Stromal cell of bone marrow (primary cell): ENCODE measurements around the gene SHF.

ENCODE experiments used
- DNase-seq: peaks from one replicate; pipeline ENCODE4 v3.0.0-alpha.2; 2012; ENCODE audit warnings: low read depth

The SHF gene

DNA sequence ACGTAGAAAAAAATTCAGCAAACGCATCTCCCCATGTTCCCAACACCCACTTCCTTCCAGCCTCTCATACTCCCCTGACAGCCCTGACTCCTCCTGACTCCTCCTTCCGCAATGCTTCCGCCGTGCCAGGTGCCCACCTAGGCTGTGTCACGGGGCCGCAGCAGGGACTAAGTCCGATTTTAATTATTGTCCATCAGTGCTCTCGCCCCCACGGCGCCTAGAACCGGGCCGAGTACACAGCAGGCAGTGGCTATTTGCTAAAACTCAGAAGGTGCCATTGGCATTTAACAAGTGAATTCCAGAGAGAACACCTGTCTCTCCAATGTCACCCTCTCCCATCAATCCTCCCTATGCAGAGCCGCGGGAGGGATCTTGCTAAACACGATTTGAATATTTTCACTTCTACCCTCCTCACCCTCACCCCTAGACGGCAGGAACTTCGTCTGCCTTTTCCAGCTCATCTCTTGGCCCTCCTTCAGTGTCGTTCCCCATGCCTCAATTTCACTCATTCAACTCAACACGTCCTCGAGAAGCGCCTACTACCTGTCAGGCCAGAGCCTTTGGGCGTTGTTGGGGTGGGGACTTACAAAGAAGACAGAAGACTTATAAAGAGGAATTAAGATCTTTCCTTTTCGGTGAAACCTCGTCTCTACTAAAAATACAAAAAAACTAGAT lies 11.5 kb upstream of the SHF start:
- no peak for DNase-seq

DNA sequence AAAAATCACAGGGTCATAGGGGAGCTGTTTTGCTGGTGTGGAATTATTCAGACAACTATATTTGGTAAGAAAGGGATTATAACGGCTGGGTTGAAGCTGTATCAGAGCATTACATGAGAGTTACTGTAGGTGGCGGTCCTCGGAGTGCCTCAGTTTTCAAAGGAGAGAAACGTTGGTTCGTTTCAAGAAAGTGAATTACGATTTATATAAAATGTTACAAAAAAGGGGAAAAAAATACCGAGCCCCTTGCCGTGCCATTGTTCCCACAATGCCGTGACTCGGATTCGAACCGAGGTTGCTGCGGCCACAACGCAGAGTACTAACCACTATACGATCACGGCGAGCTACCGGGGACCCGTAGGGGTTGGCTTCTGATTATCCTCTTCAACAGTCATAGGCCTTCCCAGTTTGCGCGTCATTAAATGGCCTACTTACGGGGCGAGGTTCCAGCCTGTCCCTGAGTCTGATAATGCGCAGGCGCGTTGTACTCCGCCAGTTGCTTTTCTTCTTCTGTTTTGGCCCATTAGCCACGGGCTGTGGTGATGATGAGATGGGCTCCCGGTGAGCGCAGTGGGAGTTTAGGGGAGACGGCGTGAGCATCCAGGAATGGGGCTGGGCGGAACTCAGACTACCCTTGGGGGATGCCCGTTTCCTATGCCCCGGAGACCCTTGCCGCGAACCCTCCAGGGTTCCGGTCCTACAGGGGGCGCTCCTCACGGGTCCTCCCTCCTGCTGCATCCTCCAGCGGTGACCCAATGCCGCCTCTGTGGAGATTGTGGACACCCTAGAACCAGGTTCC lies 10.8 kb upstream of the SHF start:
- DNase-seq, result peak; percentile 92

- no peak for DNase-seq
Measured at GRCh38 chr15:45197512-45197911, 9.7 kb upstream of the SHF start.

DNA sequence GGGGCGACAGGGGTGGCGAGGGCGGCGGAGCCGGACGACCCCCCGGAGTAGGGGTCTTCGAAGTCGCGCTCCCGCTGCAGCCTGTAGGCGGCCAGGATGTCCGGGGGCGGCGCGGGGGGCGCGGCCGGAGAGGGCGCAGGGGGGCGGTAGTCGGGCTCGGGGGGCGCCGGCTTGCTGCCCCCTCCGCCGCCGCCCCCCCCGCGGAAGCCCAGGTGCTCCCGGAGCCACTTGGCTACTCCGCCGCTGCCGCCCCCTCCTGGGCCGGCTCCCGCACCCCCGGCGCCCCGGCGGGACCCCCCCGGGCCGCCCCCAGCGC lies 230 bp downstream of the SHF start:
- DNase-seq, result no peak

DNA sequence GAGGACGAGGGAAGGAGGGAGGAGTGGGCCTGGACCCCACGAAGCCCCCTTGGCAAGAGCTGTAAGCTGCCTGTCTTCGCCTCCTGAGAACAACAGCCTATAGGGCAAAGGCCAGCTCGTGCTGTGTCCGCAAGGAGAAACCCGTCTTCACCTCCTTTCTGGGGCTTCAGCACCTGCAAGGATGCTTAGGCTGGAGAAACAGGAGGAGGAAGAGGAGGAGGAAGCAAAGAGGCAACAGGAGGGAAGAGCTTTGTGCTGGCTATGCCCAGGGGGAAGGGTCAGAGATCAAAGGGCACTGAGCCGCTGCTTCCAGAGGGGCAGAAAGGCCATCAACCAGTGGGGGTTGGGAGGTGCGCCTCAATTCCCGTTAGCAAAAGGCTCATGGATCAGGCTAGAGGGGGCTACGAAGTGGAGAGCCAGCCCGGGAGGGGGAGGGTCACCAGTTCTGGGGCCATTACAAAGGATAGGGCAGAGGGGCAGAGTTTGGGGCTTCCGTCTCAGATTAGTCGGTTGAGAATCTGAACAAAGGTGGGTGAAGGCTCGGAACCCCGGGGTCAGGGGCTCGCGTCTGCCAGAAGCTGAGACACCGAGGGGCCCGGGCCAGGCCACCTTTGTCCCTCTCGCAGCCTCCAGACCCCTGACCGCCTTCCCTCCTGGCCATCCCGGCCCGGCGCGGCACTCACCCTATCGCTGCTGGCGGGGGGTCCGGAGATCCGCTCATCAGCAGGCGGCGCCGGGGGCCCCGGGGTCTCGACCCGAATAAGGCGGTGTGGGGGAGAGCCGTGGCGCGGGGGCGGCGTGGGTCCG lies 792 bp downstream of the SHF start:
- no peak for DNase-seq

DNA sequence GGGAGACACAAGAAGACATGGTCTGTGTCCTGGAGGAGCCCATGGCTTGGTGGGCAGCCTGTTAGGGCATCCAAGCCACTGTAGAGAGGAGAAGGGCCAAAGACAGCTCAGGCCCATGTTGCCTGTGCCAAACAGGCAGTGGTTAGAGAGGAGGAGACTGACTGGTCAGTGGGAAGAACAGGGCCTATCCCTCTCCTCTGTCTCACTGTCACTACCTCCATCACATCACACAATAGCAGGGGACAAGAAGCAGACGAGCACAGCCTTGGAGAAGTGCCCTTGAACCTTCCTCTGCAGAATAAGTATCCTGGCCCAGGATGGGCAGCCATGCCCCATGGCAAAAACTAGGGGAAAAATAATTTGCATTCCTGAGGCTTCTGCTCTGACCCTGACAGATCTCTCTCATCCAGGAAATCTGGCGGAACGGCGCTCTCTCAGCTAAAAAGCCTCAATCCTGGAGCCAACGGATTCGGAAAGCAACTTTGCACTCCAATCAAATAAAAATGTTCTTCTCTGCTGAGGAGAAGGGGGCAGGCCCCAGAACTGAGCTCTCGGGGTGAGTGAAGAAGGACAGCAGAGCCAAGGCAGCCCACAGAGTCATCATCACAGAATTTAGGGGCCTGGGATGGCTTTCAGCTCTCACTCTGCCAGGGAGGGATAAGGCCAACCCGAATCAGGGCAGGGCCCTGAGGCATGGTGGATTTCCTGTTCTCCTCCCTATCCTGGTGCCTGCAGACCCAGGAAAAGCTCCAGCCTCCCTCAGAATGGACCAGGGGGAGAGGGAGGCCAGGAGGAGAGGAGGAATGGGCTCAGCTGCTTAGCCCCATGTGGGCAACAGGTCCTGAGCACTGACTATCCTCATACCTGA lies 1.6 kb downstream of the SHF start:
- no peak for DNase-seq

DNA sequence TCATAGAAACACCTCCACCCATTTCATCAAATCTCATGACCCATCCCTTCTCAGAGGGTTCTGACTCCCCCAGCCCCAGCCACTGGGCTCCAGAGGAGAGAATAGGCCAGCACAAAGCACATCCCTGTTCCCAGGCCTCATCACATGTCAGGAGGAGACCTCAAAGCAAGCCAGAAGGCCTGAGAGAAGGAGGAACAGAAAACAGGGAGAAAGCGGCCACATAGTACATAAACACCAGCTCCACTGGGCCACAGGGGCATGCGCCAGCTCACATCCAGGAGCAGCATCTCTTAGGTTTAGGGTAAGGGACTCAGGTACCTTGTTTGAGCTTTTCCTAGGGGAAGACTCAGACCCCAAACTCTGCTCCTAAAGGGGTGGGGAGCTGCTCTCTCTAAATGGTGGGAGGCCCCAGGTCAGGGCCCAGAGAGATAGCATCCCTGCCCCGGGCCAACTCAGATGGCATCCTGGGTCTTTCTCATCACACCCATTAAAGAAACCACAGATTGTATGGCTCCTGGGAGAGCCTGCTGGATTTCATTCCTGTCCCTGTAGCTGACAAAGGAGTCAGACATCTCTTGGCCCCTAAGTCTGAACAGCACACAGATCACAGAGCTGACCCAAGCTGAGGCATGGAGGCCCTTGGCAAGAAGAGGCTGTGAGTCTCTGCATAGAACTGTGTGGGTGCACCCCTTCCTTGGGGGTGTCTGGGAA lies 2.5 kb downstream of the SHF start:
- no peak for DNase-seq

- DNase-seq, result no peak
Measured at GRCh38 chr15:45184562-45185041, 3.2 kb downstream of the SHF start.

- no peak for DNase-seq
Measured at GRCh38 chr15:45183511-45183910, 4.3 kb downstream of the SHF start.

DNA sequence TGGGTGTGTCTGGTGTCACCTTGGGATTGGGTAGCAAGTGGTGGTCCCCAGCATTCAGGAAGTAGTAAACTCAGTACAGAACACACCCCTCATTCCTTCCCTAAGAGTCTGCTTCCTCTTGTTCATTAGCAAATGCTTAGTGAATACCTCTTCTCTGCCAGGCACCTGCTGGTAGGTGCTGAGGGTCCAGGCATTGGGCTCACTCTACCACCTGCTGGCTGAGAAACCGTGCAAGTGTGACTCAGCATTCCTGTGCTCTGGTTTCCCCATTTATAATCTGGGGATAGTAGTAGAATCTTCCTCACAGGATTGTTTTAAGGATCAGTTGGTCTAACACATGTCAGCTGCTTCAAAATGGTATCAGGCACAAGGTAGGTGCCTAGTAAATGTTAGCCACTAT lies 4.8 kb downstream of the SHF start:
- DNase-seq, result no peak

DNA sequence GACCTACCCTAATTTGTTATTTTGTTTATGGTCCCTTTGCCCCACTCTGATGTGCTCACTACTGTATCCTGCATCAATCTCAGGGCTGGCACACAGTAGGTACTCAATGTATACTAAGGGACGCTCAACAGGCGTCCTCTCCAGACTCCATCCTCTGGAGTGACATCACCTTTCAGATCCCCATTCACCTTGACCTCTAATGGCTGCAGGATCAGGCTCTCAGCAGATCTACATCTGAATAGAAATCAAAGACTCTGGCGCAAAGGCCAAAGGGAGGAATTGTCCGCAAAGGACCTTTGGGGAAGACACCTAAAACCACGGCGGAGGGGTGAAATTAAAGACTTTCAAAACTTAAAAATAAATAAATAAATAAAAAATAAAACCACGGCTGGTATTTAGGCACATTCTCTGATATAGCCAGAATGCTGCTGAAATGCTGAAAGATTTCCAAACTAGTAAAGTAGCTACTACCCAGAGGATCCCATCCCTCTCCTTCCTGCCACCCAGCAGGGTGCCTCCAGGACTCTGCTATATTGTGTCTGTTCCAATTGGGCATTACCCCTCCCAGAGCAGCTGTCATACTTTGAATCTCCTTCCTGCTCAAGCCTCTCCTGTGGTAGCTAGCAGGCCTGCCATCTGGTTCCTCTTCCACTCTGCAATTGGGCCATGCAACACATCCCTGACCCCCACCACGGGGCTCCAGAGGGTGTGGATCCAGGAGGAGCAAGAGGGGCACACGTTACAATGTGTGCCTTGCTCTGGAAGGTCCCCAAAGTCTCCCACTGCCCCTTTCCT lies 6.1 kb downstream of the SHF start:
- no peak for DNase-seq

- no peak for DNase-seq
Measured at GRCh38 chr15:45180648-45181436, 6.9 kb downstream of the SHF start.

- no peak for DNase-seq
Measured at GRCh38 chr15:45180201-45180600, 7.6 kb downstream of the SHF start.

DNA sequence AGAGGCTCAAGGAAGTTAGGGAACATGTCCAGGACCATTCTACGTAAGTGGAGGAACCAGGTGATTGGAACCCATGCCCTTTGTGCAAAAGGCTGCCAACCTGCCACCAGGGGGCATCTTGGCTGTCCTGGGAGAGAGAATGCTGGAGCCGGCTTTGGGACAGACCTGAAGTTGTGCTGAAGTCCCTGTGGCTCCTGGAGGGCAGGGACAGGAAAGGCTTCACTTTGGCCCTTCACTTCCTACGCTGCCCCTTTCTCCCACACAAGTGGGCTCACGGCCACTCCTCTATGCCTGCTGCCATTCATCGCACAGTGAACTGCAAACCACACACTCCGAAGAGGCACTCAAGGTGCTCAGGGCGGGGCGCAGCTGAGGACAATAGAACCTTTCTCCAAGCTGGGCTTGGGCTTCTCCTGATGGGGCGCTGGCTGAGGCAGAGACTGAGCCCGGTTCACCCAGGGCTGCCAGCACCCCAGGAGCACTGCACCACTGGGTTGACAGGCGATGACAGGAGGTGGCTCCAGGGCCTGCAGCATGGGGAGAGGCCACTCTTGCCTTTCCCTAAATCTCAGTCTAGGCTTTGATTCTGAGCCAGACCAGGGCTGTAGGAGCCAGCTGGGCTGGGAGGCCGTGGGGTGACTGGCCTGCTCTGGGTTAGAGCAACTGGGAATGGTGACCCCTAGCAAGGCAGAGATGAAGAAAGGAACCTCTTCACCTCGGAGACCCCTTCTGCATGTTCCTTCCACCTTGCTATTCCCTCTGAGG lies 8.4 kb downstream of the SHF start:
- DNase-seq, result no peak

DNA sequence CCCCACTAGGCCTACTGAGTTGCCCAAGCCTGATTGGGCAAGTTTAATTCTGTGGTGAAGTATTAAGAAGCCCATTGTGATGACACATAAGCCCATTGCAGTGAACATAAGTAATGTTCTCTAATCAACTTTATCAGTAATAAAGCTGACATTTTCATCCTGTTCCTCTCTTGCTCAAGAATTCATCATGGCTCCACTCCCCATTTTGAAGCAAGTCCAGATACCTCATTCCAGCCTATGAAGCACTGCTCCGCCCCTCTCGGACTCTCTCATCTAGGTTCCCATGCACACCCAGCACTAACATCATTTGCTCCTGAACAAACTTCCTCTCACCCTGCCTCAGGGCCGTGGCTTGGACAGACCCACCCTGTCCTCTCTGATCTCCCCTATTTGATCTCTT lies 10.5 kb downstream of the SHF start:
- DNase-seq, result no peak

- no peak for DNase-seq
Measured at GRCh38 chr15:45174577-45174976, 13.2 kb downstream of the SHF start.

- no peak for DNase-seq
Measured at GRCh38 chr15:45174069-45174468, 13.7 kb downstream of the SHF start.

DNA sequence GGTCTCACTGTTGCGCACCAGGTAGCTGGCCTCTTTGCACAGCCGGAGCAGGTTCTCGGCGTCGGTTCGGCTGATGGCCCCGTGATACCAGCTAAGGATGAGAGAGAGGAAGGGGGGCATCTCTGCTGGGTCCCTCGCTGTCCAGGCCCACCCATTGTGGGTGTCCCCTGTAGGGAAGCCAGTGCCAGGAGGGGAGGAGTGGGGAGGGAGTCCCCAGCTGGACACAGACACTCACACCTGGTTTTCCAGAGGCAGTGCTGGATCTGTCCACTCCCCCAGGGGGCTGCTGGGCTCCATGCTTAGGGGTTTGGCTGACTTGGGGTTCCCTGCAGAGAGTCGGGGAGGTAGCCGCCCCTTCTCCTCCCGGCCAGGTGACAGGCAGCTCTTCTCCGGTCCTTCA lies 15.9 kb downstream of the SHF start:
- DNase-seq, result no peak
